HepG2 (cell line): ENCODE measurements around the gene BICRAL. TPM values are rescaled to one million over a fixed set of nuclear protein-coding genes. Genes with fewer than 3 reads are reported as not detected.

ENCODE experiments used
- IKZF1 ChIP-seq: fragments of 450-650 bp; IDR thresholded peaks from 2 replicates; pipeline ENCODE4 v1.7.1; 2016
- NBN ChIP-seq: fragments of 450-650 bp; conservative IDR thresholded peaks from 2 replicates; pipeline ENCODE4 v1.6.1; 2017
- SMARCE1 ChIP-seq: fragments of 450-650 bp; IDR thresholded peaks from 2 replicates; pipeline ENCODE4 v1.6.1; 2017; ENCODE audit warnings: borderline replicate concordance
- ZMAT3 ChIP-seq: sonication (generic); formaldehyde crosslinking; conservative IDR thresholded peaks from 2 replicates; pipeline ENCODE4 v1.7.0; 2021; ENCODE audit warnings: missing genetic modification reagents
- ZNF225 ChIP-seq: sonication (generic); formaldehyde crosslinking; IDR thresholded peaks from 2 replicates; pipeline ENCODE4 v1.4.0; 2020; ENCODE audit warnings: mild to moderate bottlenecking, missing genetic modification reagents
- ZNF558 ChIP-seq: sonication (generic); formaldehyde crosslinking; IDR thresholded peaks from 2 replicates; pipeline ENCODE4 v1.9.0; 2022; ENCODE audit warnings: mild to moderate bottlenecking, missing genetic modification reagents, borderline replicate concordance
- ZNF567 ChIP-seq: sonication (generic); formaldehyde crosslinking; IDR thresholded peaks from 2 replicates; pipeline ENCODE4 v1.8.1; 2023; ENCODE audit warnings: mild to moderate bottlenecking, missing genetic modification reagents, borderline replicate concordance
- ZNF572 ChIP-seq: sonication (generic); formaldehyde crosslinking; IDR thresholded peaks from 2 replicates; pipeline ENCODE4 v1.5.1; 2020; ENCODE audit warnings: mild to moderate bottlenecking, missing genetic modification reagents
- ZSCAN25 ChIP-seq: sonication (generic); formaldehyde crosslinking; IDR thresholded peaks from 2 replicates; pipeline ENCODE4 v1.8.0; 2022; ENCODE audit warnings: mild to moderate bottlenecking, missing genetic modification reagents
- polyA plus RNA-seq, 8 experiments: library from polyadenylated mRNA; depleted of rRNA in 3 of 8; stranded (reverse) in 7 of 8; unstranded in 1 of 8; fragments of >200 nt; fragmentation: Illumina TruSeq in 4 of 8; extraction: Trizol in 4 of 8; gene quantifications; 2 replicates each; pipeline versions ENCODE4 v1.2.1 to v1.2.3, GENCODE V29; 2011 to 2016; ENCODE audit warnings: low read depth in 4 of 8, missing spikeins in 1 of 8, mixed read lengths in 1 of 8; ENCODE audit not compliant: insufficient read depth in 1 of 8
- total RNA-seq, 5 experiments: library from RNA; depleted of rRNA; stranded (reverse); fragments of >200 nt; fragmentation: Illumina TruSeq; extraction: Trizol; gene quantifications; 2 replicates each; pipeline ENCODE4 v1.2.3, GENCODE V29; 2016; ENCODE audit warnings: low read depth in 1 of 5
- TF ChIP-seq, protein P1 (sequence below): sonication (generic); formaldehyde crosslinking; IDR thresholded peaks from 2 replicates; pipeline ENCODE4 v1.4.0; 2020; ENCODE audit warnings: missing genetic modification reagents
- TF ChIP-seq, protein P2 (sequence below): sonication (generic); formaldehyde crosslinking; IDR thresholded peaks from 2 replicates; pipeline ENCODE4 v1.9.0; 2021; ENCODE audit warnings: missing genetic modification reagents, borderline replicate concordance
- TF ChIP-seq, protein P3 (sequence below): sonication (generic); formaldehyde crosslinking; IDR thresholded peaks from 2 replicates; pipeline ENCODE4 v1.5.1; 2020; ENCODE audit warnings: missing genetic modification reagents, mild to moderate bottlenecking, borderline replicate concordance
- TF ChIP-seq, protein P4 (sequence below): IDR thresholded peaks from 2 replicates; pipeline ENCODE4 v1.6.1; 2016; ENCODE audit warnings: low read depth, missing genetic modification reagents, missing compliant biosample characterization

BICRAL gene
- total and polyA plus RNA-seq, 2 of the 13 experiments (the other 11 are each of a cell fraction or from before 2014, with no cell fraction given) = 5.0 to 13.5 TPM

DNA sequence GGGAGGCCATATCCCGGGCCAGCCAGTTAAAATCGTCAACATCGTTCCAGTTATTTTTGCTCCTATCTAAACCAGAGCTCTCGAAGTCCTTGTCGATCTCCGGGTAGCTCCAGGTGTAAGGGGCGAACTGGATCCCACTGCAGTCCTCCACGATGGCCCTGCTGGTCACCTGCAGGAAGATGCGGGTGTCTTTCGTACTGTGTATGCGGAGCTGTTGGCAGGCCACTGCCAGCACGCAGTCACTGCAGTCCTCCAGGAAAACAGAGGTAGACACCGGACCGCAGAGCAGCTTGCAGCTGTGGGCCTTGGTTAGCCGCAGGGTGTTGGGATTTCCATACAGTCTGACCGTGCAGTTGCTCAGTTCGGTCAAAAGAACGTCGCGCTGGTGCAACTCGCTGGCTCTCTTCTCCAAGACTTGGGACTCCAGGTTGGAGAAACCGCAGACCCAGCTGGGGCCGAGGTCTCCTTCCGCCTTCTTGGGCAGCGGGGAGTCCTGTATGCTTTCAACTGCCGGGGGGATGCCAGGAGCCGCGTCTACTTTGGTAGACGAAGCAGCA lies 36.7 kb upstream of the BICRAL start (continued):
- TF ChIP-seq, protein P1, sequence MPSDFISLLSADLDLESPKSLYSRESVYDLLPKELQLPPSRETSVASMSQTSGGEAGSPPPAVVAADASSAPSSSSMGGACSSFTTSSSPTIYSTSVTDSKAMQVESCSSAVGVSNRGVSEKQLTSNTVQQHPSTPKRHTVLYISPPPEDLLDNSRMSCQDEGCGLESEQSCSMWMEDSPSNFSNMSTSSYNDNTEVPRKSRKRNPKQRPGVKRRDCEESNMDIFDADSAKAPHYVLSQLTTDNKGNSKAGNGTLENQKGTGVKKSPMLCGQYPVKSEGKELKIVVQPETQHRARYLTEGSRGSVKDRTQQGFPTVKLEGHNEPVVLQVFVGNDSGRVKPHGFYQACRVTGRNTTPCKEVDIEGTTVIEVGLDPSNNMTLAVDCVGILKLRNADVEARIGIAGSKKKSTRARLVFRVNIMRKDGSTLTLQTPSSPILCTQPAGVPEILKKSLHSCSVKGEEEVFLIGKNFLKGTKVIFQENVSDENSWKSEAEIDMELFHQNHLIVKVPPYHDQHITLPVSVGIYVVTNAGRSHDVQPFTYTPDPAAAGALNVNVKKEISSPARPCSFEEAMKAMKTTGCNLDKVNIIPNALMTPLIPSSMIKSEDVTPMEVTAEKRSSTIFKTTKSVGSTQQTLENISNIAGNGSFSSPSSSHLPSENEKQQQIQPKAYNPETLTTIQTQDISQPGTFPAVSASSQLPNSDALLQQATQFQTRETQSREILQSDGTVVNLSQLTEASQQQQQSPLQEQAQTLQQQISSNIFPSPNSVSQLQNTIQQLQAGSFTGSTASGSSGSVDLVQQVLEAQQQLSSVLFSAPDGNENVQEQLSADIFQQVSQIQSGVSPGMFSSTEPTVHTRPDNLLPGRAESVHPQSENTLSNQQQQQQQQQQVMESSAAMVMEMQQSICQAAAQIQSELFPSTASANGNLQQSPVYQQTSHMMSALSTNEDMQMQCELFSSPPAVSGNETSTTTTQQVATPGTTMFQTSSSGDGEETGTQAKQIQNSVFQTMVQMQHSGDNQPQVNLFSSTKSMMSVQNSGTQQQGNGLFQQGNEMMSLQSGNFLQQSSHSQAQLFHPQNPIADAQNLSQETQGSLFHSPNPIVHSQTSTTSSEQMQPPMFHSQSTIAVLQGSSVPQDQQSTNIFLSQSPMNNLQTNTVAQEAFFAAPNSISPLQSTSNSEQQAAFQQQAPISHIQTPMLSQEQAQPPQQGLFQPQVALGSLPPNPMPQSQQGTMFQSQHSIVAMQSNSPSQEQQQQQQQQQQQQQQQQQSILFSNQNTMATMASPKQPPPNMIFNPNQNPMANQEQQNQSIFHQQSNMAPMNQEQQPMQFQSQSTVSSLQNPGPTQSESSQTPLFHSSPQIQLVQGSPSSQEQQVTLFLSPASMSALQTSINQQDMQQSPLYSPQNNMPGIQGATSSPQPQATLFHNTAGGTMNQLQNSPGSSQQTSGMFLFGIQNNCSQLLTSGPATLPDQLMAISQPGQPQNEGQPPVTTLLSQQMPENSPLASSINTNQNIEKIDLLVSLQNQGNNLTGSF (CRISPR knock-in tag) = no peak
- TF ChIP-seq ZMAT3 (CRISPR knock-in tag) (no peak), ZNF558 (CRISPR knock-in tag) (0 out of 2 replicates have a peak, but pooled peaks have one; percentile 86), IKZF1 (no peak), ZSCAN25 (no peak), NBN (no peak), ZNF225 (CRISPR knock-in tag) (no peak), ZNF572 (CRISPR knock-in tag) (peak; percentile 19; the same call in 1 of the 2 replicates), ZNF567 (no peak), SMARCE1 (no peak)
- TF ChIP-seq, protein P2, sequence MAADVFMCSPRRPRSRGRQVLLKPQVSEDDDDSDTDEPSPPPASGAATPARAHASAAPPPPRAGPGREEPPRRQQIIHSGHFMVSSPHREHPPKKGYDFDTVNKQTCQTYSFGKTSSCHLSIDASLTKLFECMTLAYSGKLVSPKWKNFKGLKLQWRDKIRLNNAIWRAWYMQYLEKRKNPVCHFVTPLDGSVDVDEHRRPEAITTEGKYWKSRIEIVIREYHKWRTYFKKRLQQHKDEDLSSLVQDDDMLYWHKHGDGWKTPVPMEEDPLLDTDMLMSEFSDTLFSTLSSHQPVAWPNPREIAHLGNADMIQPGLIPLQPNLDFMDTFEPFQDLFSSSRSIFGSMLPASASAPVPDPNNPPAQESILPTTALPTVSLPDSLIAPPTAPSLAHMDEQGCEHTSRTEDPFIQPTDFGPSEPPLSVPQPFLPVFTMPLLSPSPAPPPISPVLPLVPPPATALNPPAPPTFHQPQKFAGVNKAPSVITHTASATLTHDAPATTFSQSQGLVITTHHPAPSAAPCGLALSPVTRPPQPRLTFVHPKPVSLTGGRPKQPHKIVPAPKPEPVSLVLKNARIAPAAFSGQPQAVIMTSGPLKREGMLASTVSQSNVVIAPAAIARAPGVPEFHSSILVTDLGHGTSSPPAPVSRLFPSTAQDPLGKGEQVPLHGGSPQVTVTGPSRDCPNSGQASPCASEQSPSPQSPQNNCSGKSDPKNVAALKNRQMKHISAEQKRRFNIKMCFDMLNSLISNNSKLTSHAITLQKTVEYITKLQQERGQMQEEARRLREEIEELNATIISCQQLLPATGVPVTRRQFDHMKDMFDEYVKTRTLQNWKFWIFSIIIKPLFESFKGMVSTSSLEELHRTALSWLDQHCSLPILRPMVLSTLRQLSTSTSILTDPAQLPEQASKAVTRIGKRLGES = no peak
- TF ChIP-seq, protein P3, sequence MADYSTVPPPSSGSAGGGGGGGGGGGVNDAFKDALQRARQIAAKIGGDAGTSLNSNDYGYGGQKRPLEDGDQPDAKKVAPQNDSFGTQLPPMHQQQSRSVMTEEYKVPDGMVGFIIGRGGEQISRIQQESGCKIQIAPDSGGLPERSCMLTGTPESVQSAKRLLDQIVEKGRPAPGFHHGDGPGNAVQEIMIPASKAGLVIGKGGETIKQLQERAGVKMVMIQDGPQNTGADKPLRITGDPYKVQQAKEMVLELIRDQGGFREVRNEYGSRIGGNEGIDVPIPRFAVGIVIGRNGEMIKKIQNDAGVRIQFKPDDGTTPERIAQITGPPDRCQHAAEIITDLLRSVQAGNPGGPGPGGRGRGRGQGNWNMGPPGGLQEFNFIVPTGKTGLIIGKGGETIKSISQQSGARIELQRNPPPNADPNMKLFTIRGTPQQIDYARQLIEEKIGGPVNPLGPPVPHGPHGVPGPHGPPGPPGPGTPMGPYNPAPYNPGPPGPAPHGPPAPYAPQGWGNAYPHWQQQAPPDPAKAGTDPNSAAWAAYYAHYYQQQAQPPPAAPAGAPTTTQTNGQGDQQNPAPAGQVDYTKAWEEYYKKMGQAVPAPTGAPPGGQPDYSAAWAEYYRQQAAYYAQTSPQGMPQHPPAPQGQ = no peak
- TF ChIP-seq, protein P4, sequence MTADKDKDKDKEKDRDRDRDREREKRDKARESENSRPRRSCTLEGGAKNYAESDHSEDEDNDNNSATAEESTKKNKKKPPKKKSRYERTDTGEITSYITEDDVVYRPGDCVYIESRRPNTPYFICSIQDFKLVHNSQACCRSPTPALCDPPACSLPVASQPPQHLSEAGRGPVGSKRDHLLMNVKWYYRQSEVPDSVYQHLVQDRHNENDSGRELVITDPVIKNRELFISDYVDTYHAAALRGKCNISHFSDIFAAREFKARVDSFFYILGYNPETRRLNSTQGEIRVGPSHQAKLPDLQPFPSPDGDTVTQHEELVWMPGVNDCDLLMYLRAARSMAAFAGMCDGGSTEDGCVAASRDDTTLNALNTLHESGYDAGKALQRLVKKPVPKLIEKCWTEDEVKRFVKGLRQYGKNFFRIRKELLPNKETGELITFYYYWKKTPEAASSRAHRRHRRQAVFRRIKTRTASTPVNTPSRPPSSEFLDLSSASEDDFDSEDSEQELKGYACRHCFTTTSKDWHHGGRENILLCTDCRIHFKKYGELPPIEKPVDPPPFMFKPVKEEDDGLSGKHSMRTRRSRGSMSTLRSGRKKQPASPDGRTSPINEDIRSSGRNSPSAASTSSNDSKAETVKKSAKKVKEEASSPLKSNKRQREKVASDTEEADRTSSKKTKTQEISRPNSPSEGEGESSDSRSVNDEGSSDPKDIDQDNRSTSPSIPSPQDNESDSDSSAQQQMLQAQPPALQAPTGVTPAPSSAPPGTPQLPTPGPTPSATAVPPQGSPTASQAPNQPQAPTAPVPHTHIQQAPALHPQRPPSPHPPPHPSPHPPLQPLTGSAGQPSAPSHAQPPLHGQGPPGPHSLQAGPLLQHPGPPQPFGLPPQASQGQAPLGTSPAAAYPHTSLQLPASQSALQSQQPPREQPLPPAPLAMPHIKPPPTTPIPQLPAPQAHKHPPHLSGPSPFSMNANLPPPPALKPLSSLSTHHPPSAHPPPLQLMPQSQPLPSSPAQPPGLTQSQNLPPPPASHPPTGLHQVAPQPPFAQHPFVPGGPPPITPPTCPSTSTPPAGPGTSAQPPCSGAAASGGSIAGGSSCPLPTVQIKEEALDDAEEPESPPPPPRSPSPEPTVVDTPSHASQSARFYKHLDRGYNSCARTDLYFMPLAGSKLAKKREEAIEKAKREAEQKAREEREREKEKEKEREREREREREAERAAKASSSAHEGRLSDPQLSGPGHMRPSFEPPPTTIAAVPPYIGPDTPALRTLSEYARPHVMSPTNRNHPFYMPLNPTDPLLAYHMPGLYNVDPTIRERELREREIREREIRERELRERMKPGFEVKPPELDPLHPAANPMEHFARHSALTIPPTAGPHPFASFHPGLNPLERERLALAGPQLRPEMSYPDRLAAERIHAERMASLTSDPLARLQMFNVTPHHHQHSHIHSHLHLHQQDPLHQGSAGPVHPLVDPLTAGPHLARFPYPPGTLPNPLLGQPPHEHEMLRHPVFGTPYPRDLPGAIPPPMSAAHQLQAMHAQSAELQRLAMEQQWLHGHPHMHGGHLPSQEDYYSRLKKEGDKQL (CRISPR knock-in tag) = no peak
